GM13977 (cell line): ENCODE data around the gene LYPD8.

Source experiments
- DNase-seq: peaks from one replicate; pipeline ENCODE4 v3.0.0; 2012; ENCODE audit warnings: low spot score
- in situ Hi-C: fragments of 300-500 bp; cut with MboI; formaldehyde crosslinking; loops from one replicate; pipeline ENCODE4 v1.12.0; 2022; ENCODE audit warnings: low sequenced_read_pairs, low pct_unique_long_range_greater_than_20kb, mixed read lengths, inconsistent platforms; ENCODE audit not compliant: unreplicated experiment
- TF ChIP-seq, protein P1 (sequence below): IDR thresholded peaks from 2 replicates; pipeline ENCODE4 v1.5.1; 2012; ENCODE audit warnings: mild to moderate bottlenecking, control low read depth; ENCODE audit not compliant: insufficient read depth; ENCODE audit errors: extremely low read depth, missing control alignments

LYPD8 gene

DNA sequence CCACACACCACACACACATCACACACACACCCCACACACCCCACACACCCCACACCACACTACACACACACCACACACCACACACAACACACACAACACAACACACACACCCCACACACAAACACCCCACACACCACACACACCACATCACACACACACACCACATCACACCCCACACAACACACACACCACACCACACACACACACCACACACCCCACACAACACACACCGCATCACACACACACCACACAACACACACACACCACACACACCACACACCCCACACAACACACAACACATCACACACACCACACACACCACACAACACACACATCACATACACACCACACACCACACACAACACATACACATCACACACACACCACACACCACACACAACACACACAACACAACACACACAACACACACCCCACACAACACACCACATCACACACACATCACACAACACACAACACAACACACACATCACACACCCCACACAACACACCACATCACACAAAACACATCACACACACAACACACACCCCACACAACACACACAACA, 2.4 kb downstream of the LYPD8 start:
- no peak for DNase-seq
- TF ChIP-seq, protein P1, sequence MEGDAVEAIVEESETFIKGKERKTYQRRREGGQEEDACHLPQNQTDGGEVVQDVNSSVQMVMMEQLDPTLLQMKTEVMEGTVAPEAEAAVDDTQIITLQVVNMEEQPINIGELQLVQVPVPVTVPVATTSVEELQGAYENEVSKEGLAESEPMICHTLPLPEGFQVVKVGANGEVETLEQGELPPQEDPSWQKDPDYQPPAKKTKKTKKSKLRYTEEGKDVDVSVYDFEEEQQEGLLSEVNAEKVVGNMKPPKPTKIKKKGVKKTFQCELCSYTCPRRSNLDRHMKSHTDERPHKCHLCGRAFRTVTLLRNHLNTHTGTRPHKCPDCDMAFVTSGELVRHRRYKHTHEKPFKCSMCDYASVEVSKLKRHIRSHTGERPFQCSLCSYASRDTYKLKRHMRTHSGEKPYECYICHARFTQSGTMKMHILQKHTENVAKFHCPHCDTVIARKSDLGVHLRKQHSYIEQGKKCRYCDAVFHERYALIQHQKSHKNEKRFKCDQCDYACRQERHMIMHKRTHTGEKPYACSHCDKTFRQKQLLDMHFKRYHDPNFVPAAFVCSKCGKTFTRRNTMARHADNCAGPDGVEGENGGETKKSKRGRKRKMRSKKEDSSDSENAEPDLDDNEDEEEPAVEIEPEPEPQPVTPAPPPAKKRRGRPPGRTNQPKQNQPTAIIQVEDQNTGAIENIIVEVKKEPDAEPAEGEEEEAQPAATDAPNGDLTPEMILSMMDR: no peak
- in situ Hi-C loops: no loop called here

DNA sequence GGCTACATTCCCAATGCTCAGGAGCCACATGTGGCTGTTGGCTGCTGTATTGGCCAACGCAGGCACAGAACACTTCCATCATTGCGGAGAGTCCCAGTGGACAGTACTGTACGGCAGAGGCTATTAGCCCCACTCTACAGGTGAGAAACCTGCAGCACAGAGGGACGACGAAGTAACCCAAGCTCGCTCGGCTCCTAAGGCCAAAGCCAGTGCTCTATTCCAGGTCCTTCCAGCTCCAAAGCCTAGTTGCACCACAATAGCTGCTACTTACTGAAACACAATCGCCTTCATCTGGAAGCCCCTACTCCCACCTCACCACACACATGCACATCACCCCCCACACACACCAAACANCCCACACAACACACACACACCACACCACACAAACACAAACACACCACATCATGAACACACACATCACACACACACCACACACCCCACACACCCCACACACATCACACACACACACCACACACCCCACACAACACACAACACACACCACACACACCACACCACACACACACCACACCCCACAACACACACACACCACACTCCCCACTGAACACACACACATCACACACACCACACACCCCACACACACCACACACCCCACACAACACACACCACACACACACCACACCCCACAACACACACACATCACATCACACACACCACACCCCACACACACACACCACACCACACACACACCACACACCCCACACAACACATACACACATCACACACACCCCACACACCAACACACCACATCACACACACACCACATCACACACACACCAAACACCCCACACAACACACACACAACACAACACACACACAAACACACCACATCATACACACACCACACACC, 3.2 kb downstream of the LYPD8 start:
- DNase-seq: no peak
- in situ Hi-C loops: no loop called here
- TF ChIP-seq, protein P1: no peak

DNA sequence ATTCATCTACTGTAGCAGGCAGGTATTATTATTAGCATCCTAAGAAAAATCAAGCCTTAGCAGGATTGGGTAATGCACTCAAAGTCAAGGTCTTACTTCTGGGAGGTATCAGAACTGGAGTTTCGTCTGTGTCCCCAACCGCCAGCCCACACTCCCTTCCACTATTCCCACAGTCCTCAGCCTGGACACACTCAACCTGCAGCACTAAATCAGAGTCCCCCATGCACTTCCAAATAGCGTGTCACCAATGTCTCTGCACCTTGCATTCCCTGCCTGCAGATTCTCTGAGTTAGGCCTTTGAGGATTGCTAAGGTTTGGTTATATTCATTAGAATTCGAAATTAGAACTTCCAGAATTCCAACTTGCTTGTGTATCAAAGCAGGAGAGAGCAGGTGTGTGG, 3.9 kb downstream of the LYPD8 start:
- in situ Hi-C loops: no loop called here
- no peak for DNase-seq

GRCh38 chr1:248751142-248751541, 4.4 kb downstream of the LYPD8 start:
- TF ChIP-seq, protein P1: no peak
- DNase-seq: no peak
- in situ Hi-C loops: no loop called here

More for the DNA sequence above, 3.9 kb downstream of the LYPD8 start:
- TF ChIP-seq, protein P1: no peak

DNA sequence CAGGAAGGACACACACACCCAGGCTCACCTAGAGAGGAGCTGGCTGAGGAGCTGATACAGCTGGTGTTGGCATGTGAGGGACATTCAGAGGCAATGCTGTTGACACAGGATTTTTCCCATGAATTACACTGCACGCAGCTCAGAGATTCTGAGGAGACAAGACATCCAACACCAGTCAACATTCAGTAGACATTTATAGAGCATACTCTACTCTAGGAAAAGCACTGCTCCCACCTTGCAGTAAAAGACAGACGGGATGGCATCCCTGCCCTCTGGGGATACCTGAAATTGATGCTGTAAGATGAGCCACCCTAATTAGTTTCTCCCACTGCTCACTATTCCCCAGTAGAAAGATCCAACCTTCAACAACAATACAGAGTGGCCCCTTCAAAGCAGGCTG, 5.1 kb downstream of the LYPD8 start:
- in situ Hi-C loops: no loop called here
- TF ChIP-seq, protein P1: no peak

DNA sequence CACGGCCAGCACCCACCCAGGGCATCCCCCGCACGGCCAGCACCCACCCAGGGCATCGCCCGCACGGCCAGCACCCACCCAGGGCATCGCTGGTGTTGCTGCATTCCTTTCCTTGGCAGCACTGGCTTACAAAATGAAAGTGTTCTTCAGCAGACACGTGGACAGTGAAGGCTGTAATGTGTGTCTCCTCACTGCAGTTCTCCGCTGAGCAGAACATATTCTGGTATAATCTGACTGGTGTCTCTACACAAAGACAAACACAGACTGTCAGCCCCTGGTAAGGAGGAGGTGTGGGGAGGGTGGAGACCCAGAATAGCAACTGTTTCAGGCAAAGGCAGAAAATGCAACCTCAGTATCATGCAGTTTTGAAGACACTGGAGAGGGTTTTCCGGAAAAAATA, 7.3 kb downstream of the LYPD8 start:
- in situ Hi-C loops: no loop called here
- no peak for DNase-seq
- TF ChIP-seq, protein P1: no peak

More for the DNA sequence above, 5.1 kb downstream of the LYPD8 start:
- DNase-seq: no peak
